ENCODE data around the gene PRRG3. TPM values are rescaled to one million over a fixed set of nuclear protein-coding genes. Genes with fewer than 3 reads are reported as not detected.
"Not testable (repeated sequence)": the region's sequence is repeated elsewhere in the genome, so short reads cannot be mapped to it uniquely, and the experiment has no call there.

Gene PRRG3
- total and polyA plus RNA-seq, 2 donors (not counting 3 experiments of a cell fraction or from before 2014, with no cell fraction given): not detected

GRCh38 chrX:151695583-151696340, 504 bp downstream of the PRRG3 start:
- Histone ChIP-seq H3K9me1 (replicated peaks; ENCODE audit: control insufficient read depth, extremely low read depth, insufficient read depth, low read length) (no peaks in the 10 kb centered on the region), H4K20me1 (replicated peaks; ENCODE audit: control insufficient read depth, extremely low read depth, insufficient read depth, low read length) (no peaks in the 10 kb centered on the region), H2AFZ (ENCODE audit: low read depth, low read length) (no peak overlapping the region), H3K79me2 (ENCODE audit: control insufficient read depth, insufficient read depth, low read length) (no peaks in the 10 kb centered on the region), H3K4me3 (replicated peaks in 1 of 3; ENCODE audit: insufficient read depth in 1 of 3, low read depth in 1 of 3, low read length in 3 of 3) (no peak overlapping the region), H3K4me2 (ENCODE audit: insufficient read depth, low read length) (no peak overlapping the region), H3K27me3 (ENCODE audit: control insufficient read depth in 2 of 2, insufficient read depth in 2 of 2, low read length in 2 of 2) (no peaks in the 10 kb centered on the region), H3K9me3 (replicated peaks; ENCODE audit: control insufficient read depth, insufficient read depth, low read length) (no peaks in the 10 kb centered on the region), H3K9ac (replicated peaks; ENCODE audit: extremely low read depth, insufficient read depth, low read length) (no peak overlapping the region), H3K27ac (ENCODE audit: insufficient read depth, low read depth, low read length) (no peak overlapping the region), H3K4me1 (ENCODE audit: control insufficient read depth, extremely low read depth, insufficient read depth, low read length) (no peaks in the 10 kb centered on the region), H3K36me3 (ENCODE audit: control insufficient read depth in 2 of 2, extremely low read depth in 1 of 2, insufficient read depth in 2 of 2, low read length in 2 of 2) (no peaks in the 10 kb centered on the region)
- TF ChIP-seq GATA2 (IDR thresholded peaks at IDR 0.05; ENCODE audit: insufficient read depth, insufficient read length, low read depth, low read length) (no peak), POLR2A (IDR thresholded peaks at IDR 0.05; ENCODE audit: low read depth, low read length) (no peak), MAX (IDR thresholded peaks at IDR 0.05; ENCODE audit: insufficient read depth, insufficient read length) (no peak), FOS (IDR thresholded peaks at IDR 0.05; ENCODE audit: borderline replicate concordance, insufficient read depth, low read length) (no peak), JUN (IDR thresholded peaks at IDR 0.05; ENCODE audit: borderline replicate concordance, insufficient read depth, insufficient read length, low read depth) (no peak), MYC (IDR thresholded peaks at IDR 0.05; ENCODE audit: low read depth, low read length) (no peak), CTCF (IDR thresholded peaks at IDR 0.05; ENCODE audit: extremely low read depth in 1 of 2, insufficient read depth in 1 of 2, low read depth in 1 of 2, low read length in 2 of 2) (no peak), EZH2 (IDR thresholded peaks at IDR 0.05; ENCODE audit: borderline replicate concordance, low read depth, low read length, severe bottlenecking) (no peak), POLR2AphosphoS5 (IDR thresholded peaks at IDR 0.05; ENCODE audit: insufficient read depth, low read depth, low read length) (no peak)
- intact Hi-C loops (cut with micrococcal nuclease): no loop called here
- DNase-seq (ENCODE audit: low read depth, low spot score) (no peak), FAIRE-seq (no peak)
- BruUV-seq (replicated peaks): no TSS peak
- POLR2A ChIA-PET: no interaction called here
- dilution Hi-C loops (cut with MboI; ENCODE audit: extremely low pct_ligation_motif_present, low sequenced_read_pairs): no loop called here
- CTCF ChIA-PET: no interaction called here

GRCh38 chrX:151697082-151697481, 1.8 kb downstream of the PRRG3 start:
- H3K9ac ChIP-seq (replicated peaks; ENCODE audit: extremely low read depth, insufficient read depth, low read length); CTCF ChIA-PET; H3K9me3 ChIP-seq (replicated peaks; ENCODE audit: control insufficient read depth, insufficient read depth, low read length); H3K27ac ChIP-seq (ENCODE audit: insufficient read depth, low read depth, low read length); H3K4me1 ChIP-seq (ENCODE audit: control insufficient read depth, extremely low read depth, insufficient read depth, low read length); H3K27me3 ChIP-seq (ENCODE audit: control insufficient read depth in 2 of 2, insufficient read depth in 2 of 2, low read length in 2 of 2); dilution Hi-C loops (cut with MboI; ENCODE audit: extremely low pct_ligation_motif_present, low sequenced_read_pairs); H2AFZ ChIP-seq (ENCODE audit: low read depth, low read length); FAIRE-seq; H3K9me1 ChIP-seq (replicated peaks; ENCODE audit: control insufficient read depth, extremely low read depth, insufficient read depth, low read length); H4K20me1 ChIP-seq (replicated peaks; ENCODE audit: control insufficient read depth, extremely low read depth, insufficient read depth, low read length); H3K36me3 ChIP-seq (ENCODE audit: control insufficient read depth in 2 of 2, extremely low read depth in 1 of 2, insufficient read depth in 2 of 2, low read length in 2 of 2); H3K4me3 ChIP-seq (replicated peaks in 1 of 3; ENCODE audit: insufficient read depth in 1 of 3, low read depth in 1 of 3, low read length in 3 of 3); DNase-seq (ENCODE audit: low read depth, low spot score); intact Hi-C loops (cut with micrococcal nuclease); POLR2A ChIA-PET; H3K4me2 ChIP-seq (ENCODE audit: insufficient read depth, low read length); BruUV-seq (replicated peaks); H3K79me2 ChIP-seq (ENCODE audit: control insufficient read depth, insufficient read depth, low read length): not testable (repeated sequence)
